IPS-18a (cell line): ENCODE measurements around the gene IFIT1.
"Not testable (repeated sequence)": the region's sequence is repeated elsewhere in the genome, so short reads cannot be mapped to it uniquely, and the experiment has no call there.

Experiments
- H3K27ac ChIP-seq: one replicate; pipeline ENCODE4 v1.5.1; 2013; ENCODE audit warnings: low read length
- H3K27me3 ChIP-seq: one replicate; pipeline ENCODE4 v1.6.1; 2013; ENCODE audit warnings: mild to moderate bottlenecking, low read length; ENCODE audit not compliant: control insufficient read depth, insufficient read depth
- H3K36me3 ChIP-seq: one replicate; pipeline ENCODE4 v1.6.1; 2013; ENCODE audit warnings: low read depth, low read length; ENCODE audit not compliant: control insufficient read depth
- H3K4me1 ChIP-seq: one replicate; pipeline ENCODE4 v1.6.1; 2013; ENCODE audit warnings: low read depth, low read length; ENCODE audit not compliant: control insufficient read depth
- H3K4me3 ChIP-seq: one replicate; pipeline ENCODE4 v1.5.1; 2013; ENCODE audit warnings: low read length
- H3K9ac ChIP-seq: one replicate; pipeline ENCODE4 v1.6.1; 2013; ENCODE audit warnings: mild to moderate bottlenecking, low read length, moderate library complexity
- H3K9me3 ChIP-seq: one replicate; pipeline ENCODE4 v1.6.1; 2013; ENCODE audit warnings: low read depth, low read length; ENCODE audit not compliant: control insufficient read depth

IFIT1 gene

GRCh38 chr10:89425000-89425399 lies 32.6 kb downstream of the IFIT1 start:
- Histone ChIP-seq H3K4me3 (no peak overlapping the region), H3K9ac (no peak overlapping the region), H3K9me3 (no peaks in the 10 kb centered on the region), H3K27me3 (no peaks in the 10 kb centered on the region), H3K36me3 (no peaks in the 10 kb centered on the region), H3K4me1 (peaks cover 6% of the 10 kb centered on the region), H3K27ac (no peak overlapping the region)

- Histone ChIP-seq H3K36me3 (no peaks in the 10 kb centered on the region), H3K4me3 (no peak overlapping the region), H3K9me3 (no peaks in the 10 kb centered on the region), H3K27me3 (no peaks in the 10 kb centered on the region), H3K27ac (no peak overlapping the region), H3K9ac (no peak overlapping the region), H3K4me1 (peaks cover 6% of the 10 kb centered on the region)
Observed at GRCh38 chr10:89426230-89426868, 33.9 kb downstream of the IFIT1 start.

- Histone ChIP-seq H3K4me3 (no peak overlapping the region), H3K27ac (no peak overlapping the region)
Observed at GRCh38 chr10:89427629-89428028, 35.2 kb downstream of the IFIT1 start.

GRCh38 chr10:89428877-89429276 lies 36.5 kb downstream of the IFIT1 start:
- Histone ChIP-seq H3K9ac (no peak overlapping the region), H3K27ac (no peak overlapping the region), H3K4me1 (peaks cover 6% of the 10 kb centered on the region), H3K4me3 (no peak overlapping the region), H3K27me3 (no peaks in the 10 kb centered on the region), H3K9me3 (no peaks in the 10 kb centered on the region), H3K36me3 (no peaks in the 10 kb centered on the region)

More at GRCh38 chr10:89427629-89428028, 35.2 kb downstream of the IFIT1 start:
- Histone ChIP-seq H3K27me3 (no peaks in the 10 kb centered on the region), H3K36me3 (no peaks in the 10 kb centered on the region), H3K9me3 (no peaks in the 10 kb centered on the region), H3K9ac (no peak overlapping the region), H3K4me1 (peaks cover 6% of the 10 kb centered on the region)

- Histone ChIP-seq H3K9me3 (no peaks in the 10 kb centered on the region), H3K4me3 (no peak overlapping the region), H3K9ac (no peak overlapping the region), H3K4me1 (peaks cover 14% of the 10 kb centered on the region), H3K27me3 (no peaks in the 10 kb centered on the region), H3K27ac (no peak overlapping the region), H3K36me3 (no peaks in the 10 kb centered on the region)
Observed at GRCh38 chr10:89431977-89432376, 39.6 kb downstream of the IFIT1 start.

GRCh38 chr10:89438525-89438924 lies 46.1 kb downstream of the IFIT1 start:
- H3K4me3 ChIP-seq = no peak overlapping the region
- H3K27me3 ChIP-seq = no peaks in the 10 kb centered on the region
- no peak overlapping the region for H3K27ac ChIP-seq
- no peak overlapping the region for H3K9ac ChIP-seq
- H3K36me3 ChIP-seq = no peaks in the 10 kb centered on the region
- no peaks in the 10 kb centered on the region for H3K9me3 ChIP-seq
- peaks cover 8% of the 10 kb centered on the region for H3K4me1 ChIP-seq

- no peak overlapping the region for H3K27ac ChIP-seq
- H3K4me3 ChIP-seq = no peak overlapping the region
- no peaks in the 10 kb centered on the region for H3K4me1 ChIP-seq
- H3K9me3 ChIP-seq = peaks cover 4% of the 10 kb centered on the region
- no peak overlapping the region for H3K9ac ChIP-seq
- H3K36me3 ChIP-seq = no peaks in the 10 kb centered on the region
- no peaks in the 10 kb centered on the region for H3K27me3 ChIP-seq
Observed at GRCh38 chr10:89440226-89441009, 48.0 kb downstream of the IFIT1 start.

GRCh38 chr10:89442289-89442688 lies 49.9 kb downstream of the IFIT1 start:
- peaks cover 4% of the 10 kb centered on the region for H3K9me3 ChIP-seq

GRCh38 chr10:89444819-89445218 lies 52.4 kb downstream of the IFIT1 start:
- not testable (repeated sequence) for H3K4me1 ChIP-seq, H3K9ac ChIP-seq, H3K27ac ChIP-seq, H3K27me3 ChIP-seq, H3K36me3 ChIP-seq, H3K9me3 ChIP-seq, H3K4me3 ChIP-seq

More at GRCh38 chr10:89442289-89442688, 49.9 kb downstream of the IFIT1 start:
- H3K27ac ChIP-seq = no peak overlapping the region
- H3K9ac ChIP-seq = no peak overlapping the region
- H3K27me3 ChIP-seq = no peaks in the 10 kb centered on the region
- H3K36me3 ChIP-seq = no peaks in the 10 kb centered on the region
- no peak overlapping the region for H3K4me3 ChIP-seq
- no peaks in the 10 kb centered on the region for H3K4me1 ChIP-seq

GRCh38 chr10:89450901-89451300 lies 58.5 kb downstream of the IFIT1 start:
- no peaks in the 10 kb centered on the region for H3K4me1 ChIP-seq
- no peak overlapping the region for H3K9ac ChIP-seq
- no peaks in the 10 kb centered on the region for H3K27me3 ChIP-seq
- no peak overlapping the region for H3K4me3 ChIP-seq
- no peak overlapping the region for H3K27ac ChIP-seq
- no peaks in the 10 kb centered on the region for H3K36me3 ChIP-seq
- H3K9me3 ChIP-seq = no peaks in the 10 kb centered on the region

GRCh38 chr10:89452193-89452592 lies 59.8 kb downstream of the IFIT1 start:
- no peaks in the 10 kb centered on the region for H3K27me3 ChIP-seq

More at GRCh38 chr10:89452193-89452592, 59.8 kb downstream of the IFIT1 start:
- Histone ChIP-seq H3K36me3 (no peaks in the 10 kb centered on the region), H3K27ac (no peak overlapping the region), H3K9ac (no peak overlapping the region), H3K9me3 (no peaks in the 10 kb centered on the region), H3K4me1 (no peaks in the 10 kb centered on the region), H3K4me3 (no peak overlapping the region)
